Measurements from ENCODE around the gene NONO.
A peak's percentile ranks its signal among the peaks of the same experiment; 100 is the strongest.
"Not testable (repeated sequence)": the region's sequence is repeated elsewhere in the genome, so short reads cannot be mapped to it uniquely, and the experiment has no call there.

The NONO gene

GRCh38 chrX:71283403-71284143 lies at the start of gene NONO:
Gene NONO, plus strand, starts transcription at chrX:71283635. Its CDS starts 7,003 bp downstream, at chrX:71290638.
- peak; percentile 98 for DNase-seq (ENCODE audit: low spot score)

- no peak for DNase-seq (ENCODE audit: low spot score)
Observed at GRCh38 chrX:71235482-71235881, 48.0 kb upstream of the NONO start.

DNA sequence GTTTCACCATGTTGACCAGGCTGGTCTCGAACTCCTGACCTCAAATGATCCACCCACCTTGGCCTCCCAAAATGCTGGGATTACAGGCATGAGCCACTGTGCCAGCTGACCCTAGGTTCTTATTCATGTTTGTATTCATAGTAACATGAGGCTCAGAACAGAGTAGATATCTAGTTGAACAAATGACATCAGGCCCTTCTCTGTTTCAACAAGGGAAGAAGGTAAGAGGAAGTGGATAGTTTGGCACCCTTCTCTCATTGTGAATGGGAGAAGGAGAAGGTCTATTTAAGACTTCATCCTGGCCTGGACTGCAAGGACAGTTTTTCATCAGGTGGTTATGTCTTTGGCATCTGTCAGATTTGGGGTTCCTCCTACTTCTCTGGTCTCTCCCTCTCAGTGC lies 46.6 kb upstream of the NONO start:
- no peak for DNase-seq (ENCODE audit: low spot score)

- DNase-seq (ENCODE audit: low spot score), result no peak
Observed at GRCh38 chrX:71239781-71240180, 43.7 kb upstream of the NONO start.

- DNase-seq (ENCODE audit: low spot score), result no peak
Observed at GRCh38 chrX:71241301-71241700, 42.1 kb upstream of the NONO start.

DNA sequence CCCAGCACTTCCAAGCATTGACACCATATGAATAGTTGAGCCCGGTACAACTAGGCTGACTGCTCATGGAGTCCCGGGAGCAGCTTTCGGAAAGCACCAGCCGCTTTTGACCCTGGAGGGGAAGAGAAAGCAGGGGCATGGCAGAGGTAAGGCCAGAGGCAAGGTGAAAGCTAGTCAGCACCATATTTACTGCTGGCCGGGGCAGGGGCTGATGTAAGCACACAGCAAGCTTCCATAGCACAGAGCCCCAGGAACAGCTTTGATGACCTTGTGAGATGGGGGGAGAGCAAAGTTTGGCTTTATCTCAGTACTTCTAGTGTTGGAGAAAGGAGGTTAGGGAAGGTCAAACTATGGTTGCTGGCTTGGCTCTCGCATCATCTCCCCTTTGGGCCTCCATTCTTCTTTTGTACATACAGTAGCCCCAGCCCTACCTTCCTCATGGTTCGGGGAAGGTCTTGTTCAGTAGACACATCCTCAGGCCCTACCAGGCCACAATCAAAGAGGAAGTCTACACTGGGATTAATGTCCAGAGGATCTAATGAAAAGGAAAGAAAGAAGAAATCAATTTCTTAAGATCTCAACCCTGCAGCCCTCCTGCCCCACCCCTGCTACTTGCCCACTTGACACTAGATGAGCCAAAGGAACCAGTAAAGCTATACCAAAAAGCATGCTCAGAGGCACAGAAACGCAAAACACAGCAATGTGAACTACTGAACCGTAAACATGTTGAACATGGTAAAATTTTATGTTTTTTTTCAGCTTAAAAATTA lies 38.9 kb upstream of the NONO start:
- DNase-seq (ENCODE audit: low spot score), result no peak

- DNase-seq (ENCODE audit: low spot score), result no peak
Observed at GRCh38 chrX:71245159-71245558, 38.3 kb upstream of the NONO start.

GRCh38 chrX:71250841-71251240 lies 32.6 kb upstream of the NONO start:
- no peak for DNase-seq (ENCODE audit: low spot score)

DNA sequence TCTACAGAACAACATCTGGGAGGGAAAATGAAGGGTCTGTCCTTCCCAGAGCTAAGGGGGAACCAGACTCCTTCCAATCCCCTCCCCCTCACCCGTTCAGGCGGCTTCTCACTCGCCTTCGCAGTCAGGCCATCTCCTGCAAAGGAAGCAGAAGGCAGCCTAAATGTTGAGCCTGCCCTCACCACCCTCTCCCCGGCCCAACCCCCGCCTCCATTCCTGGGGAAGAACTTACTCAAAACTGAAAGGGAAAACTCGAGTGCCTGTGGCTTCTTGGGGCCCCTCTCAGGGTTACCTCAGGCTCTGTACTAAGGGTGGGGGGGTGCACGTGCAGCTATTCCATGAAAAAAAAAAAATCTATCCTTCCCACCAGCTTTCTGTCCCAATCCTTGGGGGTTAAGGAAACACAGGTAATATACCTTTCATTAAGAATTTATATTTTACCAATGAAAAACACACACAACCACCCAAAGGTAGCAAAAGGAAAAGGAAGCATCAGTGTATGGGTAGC lies 31.9 kb upstream of the NONO start:
- no peak for DNase-seq (ENCODE audit: low spot score)

DNA sequence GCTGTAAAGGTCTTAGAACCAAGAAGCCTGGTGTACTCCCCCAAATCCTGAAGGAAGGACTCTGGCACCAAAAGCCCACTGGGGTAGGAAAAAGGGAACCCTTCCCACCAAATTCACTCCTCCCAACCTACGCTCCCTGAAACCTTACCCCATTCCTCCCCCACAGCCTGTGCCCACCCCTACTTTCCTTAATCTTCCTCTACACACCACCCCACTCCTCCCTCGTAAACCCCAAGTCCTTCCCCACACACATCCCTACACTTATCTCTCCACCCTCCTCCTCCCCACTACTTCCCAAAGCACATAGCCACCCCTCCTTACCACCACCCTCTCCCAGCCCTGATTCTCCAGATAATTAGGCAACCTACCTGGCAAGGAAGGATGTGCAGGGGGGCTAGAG lies 31.2 kb upstream of the NONO start:
- DNase-seq (ENCODE audit: low spot score), result no peak

GRCh38 chrX:71253253-71254091 lies 30.0 kb upstream of the NONO start:
- peak; percentile 51 for DNase-seq (ENCODE audit: low spot score)

DNA sequence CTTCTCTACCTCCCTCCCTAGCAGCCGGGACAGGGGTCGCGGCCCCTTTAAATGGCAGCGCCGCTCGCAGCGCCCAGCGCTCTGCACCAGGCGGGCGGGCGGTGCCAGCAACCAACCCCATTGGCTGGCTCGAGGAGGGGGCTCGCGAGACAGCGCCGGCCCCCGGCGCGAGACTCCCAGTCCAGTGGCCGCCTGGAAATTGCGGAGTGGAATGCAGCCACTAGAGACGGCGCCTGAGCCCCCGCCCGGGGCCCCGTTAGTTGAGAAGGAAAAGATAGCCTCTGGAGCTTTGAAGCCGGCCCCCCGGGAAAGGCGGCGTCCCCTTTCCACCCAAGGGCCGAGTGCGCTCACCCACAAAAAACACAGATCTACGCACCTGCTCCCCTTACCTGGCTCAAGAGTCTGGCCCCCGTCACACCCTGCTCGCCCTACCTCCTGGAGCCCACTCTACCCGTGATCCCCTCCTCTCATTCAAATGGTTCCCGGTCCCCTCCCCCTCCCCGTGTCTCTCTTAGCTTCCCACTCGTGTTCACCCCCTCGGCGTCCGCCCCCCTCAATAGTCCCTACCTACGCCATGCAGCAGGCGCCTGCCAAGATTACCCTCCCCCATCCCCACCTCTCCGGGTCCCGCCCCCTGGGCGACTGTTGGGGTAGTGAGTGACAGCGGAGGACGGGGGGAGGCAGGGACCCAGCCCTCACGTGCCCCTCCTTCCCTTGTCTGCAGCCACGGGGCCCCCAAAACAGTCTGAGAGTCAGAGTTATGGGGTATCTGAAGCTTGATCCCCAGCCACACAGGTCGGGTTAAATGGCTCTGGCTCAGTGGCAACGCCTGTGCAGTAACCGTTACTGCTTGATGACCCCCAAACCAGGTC lies 29.1 kb upstream of the NONO start, which contains the start of gene ZMYM3:
Gene ZMYM3 (minus strand): TSS at position 49 of the 872 bp plus-strand sequence. CDS start 885 bp downstream, outside the sequence.
- DNase-seq (ENCODE audit: low spot score), result peak; percentile 88

DNA sequence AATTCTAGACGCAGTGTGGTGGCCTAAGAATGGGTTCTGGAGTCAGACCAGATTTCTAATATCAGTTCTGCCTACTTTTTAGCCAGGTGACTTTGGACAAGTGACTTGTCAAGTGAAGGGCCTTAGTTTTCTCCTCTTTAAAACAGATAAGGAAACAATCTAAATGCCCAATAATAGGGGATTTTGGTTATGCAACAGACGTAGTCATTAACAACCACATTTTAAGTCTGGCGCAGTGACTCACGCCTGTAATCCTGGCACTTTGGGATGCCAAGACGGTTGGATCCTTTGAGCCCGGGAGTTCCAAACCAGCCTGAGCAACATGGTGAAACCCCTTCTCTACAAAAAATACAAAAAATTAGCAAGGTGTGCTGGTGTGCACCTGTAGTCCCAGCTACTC lies 27.4 kb upstream of the NONO start:
- no peak for DNase-seq (ENCODE audit: low spot score)

DNA sequence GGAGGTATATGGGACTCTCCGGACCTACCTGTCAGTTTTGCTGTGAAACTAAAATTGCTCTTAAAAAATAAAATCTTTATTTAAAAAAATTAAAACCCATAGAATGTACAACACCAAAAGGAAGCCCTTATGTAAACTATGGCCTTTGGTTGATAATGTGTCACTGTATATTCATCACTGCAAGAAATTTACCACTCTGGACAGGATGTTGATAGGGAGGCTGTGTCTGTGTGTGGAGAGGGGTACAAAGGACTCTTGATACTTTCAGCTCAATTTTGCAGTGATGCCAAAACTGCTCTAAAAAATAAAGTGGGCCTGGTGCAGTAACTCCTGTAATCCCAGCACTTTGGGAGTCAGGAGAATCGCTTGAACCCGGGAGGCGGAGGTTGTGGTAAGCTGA lies 26.6 kb upstream of the NONO start:
- no peak for DNase-seq (ENCODE audit: low spot score)

DNA sequence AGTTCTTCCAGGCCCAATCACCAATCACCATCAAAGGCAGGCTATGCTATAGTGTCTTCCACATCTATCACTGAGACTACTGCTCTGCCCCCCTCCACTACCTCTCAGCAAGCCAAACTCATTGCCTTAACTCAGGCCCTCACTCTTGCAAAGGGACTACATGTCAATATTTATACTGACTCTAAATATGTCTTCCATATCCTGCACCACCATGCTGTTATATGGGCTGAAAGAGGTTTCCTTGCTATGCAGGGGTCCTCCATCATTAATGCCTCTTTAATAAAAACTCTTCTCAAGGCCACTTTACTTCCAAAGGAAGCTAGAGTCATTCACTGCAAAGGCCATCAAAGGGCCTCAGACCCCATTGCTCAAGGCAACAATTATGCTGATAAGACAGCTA lies 14.8 kb upstream of the NONO start:
- DNase-seq (ENCODE audit: low spot score), result not testable (repeated sequence)

DNA sequence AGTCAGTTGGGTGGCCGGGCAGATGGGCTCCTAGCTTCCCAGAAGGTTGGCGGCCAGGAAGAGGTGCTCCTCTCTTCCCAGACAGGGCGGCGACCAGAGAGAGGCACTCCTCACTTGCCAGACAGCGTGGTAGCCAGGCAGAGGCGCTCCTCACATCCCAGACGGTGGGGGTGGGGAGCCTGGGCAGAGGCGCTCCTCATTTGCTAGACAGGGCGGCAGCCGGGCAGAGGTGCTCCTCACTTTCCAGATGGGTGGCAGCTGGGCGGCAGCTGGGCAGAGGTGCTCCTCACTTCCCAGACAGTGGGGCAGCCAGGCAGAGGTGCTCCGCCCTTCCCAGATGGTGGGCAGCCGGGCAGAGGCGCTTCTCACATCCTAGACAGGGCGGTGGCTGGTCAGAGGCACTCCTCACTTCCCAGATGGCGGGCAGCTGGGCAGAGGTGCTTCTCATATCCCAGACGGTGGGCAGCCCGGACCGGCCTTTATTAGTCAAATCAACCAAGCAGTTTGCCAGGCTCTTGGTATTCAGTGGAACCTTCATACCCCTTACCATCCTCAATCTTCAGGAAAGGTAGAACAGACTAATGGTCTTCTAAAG lies 13.5 kb upstream of the NONO start:
- no peak for DNase-seq (ENCODE audit: low spot score)

DNA sequence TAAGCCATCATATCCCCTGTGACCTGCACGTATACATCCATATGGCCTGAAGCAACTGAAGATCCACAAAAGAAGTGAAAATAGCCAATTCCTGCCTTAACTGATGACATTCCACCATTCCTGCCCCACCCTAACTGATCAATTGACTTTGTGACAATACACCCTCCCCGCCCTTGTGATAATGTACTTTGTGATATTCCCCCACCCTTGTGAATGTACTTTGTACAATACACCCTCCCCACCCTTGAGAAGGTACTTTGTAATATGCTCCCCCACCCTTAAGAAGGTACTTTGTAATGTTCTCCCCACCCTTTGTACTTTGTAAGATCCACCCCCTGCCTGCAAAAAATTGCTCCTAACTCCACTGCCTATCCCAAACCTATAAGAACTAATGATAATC lies 11.1 kb upstream of the NONO start:
- DNase-seq (ENCODE audit: low spot score), result not testable (repeated sequence)

DNA sequence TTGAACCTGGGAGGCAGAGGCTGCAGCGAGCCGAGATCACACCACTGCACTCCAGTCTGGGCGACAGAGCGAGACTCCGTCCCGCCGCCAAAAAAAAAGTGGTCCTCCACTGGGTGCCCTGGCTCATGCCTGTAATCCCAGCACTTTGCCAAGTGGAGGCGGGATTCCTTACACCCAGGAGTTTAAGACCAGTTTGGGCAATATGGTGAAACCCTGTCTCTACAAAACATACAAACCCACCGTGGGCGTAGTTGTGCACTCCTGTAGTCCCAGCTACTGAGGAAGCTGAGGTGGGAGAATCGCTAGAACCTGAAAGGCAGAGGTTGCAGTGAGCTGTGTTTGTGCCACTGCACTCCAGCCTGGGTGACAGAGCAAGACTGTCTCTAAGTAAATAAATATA lies 2.1 kb upstream of the NONO start:
- DNase-seq (ENCODE audit: low spot score), result not testable (repeated sequence)

GRCh38 chrX:71282514-71283402 lies 677 bp upstream of the NONO start:
- DNase-seq (ENCODE audit: low spot score), result no peak

GRCh38 chrX:71285929-71286328 lies 2.5 kb downstream of the NONO start:
- DNase-seq (ENCODE audit: low spot score), result no peak
